Left cardiac atrium (tissue), 4 donors: ENCODE results near the gene ATP5IF1. TPM values are rescaled to one million over a fixed set of nuclear protein-coding genes. Genes with fewer than 3 reads are reported as not detected.

Experiments
- ATAC-seq, 2 donors: fragments of 200-7000 bp; cut with Tn5 transposase; one replicate each; pipeline ENCODE4 v1.9.1; 2020; ENCODE audit warnings: mild to moderate bottlenecking in 2 of 2, moderate library complexity in 2 of 2
- DNase-seq: peaks from one replicate; pipeline ENCODE4 v3.0.0-alpha.2; 2020
- intact Hi-C, 2 donors: fragments of 100-400 bp; cut with DNase I; formaldehyde crosslinking; loops; one replicate each; pipeline versions ENCODE4 v1.14.1 to v1.15.1; 2022 to 2023
- total RNA-seq, 2 donors: library from RNA; stranded (reverse); fragmentation: NEBNext Ultra II Directional; extraction: Animal tissue kit (Norgen Biotek cat#: 25700); gene quantifications; one replicate each; pipeline ENCODE4 v1.2.1, GENCODE V29; 2021
- donor health status: DM: no; HTN: yes; CAD: no.
- donor health status: DM: no; HTN: yes; CAD: no; lungs with severe emphysema.
- donor health status: DM: yes; HTN: yes; CAD: no.
- donor health status: Dilated cardiomyopathy.

ATP5IF1 gene
- total RNA-seq, 2 donors from 2014 or later: 241 to 296 TPM

- intact Hi-C loops: no loop called here
- DNase-seq (peak; percentile 100), ATAC-seq (peak; percentile 96 to 97)
These were observed 23.5 kb downstream of the ATP5IF1 start, which contains the start of gene SESN2 for GRCh38 chr1:28259252-28259933. SESN2 (plus strand) TSS chr1:28259518; CDS start chr1:28259848, 330 bp downstream.

GRCh38 chr1:28259934-28260802 lies 24.2 kb downstream of the ATP5IF1 start:
- intact Hi-C loops: loop anchor here in 1 of 2 donors (10.0 kb wide), 1 partner anchor 55 kb away; no protein-coding TSS in a partner anchor
- ATAC-seq (peak; percentile 75 to 84), DNase-seq (peak; percentile 82)

GRCh38 chr1:28260803-28261174 lies 24.9 kb downstream of the ATP5IF1 start:
- DNase-seq (no peak), ATAC-seq (no peak)
- intact Hi-C loops: loop anchor here in 1 of 2 donors (10.0 kb wide), 1 partner anchor 54 kb away; no protein-coding TSS in a partner anchor

GRCh38 chr1:28264897-28265296 lies 29.0 kb downstream of the ATP5IF1 start:
- no peak for ATAC-seq
- no peak for DNase-seq
- intact Hi-C loops: loop anchor here in 1 of 2 donors (10.0 kb wide), 1 partner anchor 50 kb away; no protein-coding TSS in a partner anchor

- ATAC-seq: no peak
- intact Hi-C loops: loop anchor here in 1 of 2 donors (10.0 kb wide), 1 partner anchor 49 kb away; no protein-coding TSS in a partner anchor
- DNase-seq: no peak
These were observed 29.7 kb downstream of the ATP5IF1 start for GRCh38 chr1:28265577-28265976.

GRCh38 chr1:28266920-28267322 lies 31.0 kb downstream of the ATP5IF1 start:
- DNase-seq (no peak), ATAC-seq (peak; percentile 55 to 60)
- intact Hi-C loops: loop anchor here in 1 of 2 donors (10.0 kb wide), 1 partner anchor 48 kb away; no protein-coding TSS in a partner anchor

- intact Hi-C loops: loop anchor here in 1 of 2 donors (10.0 kb wide), 1 partner anchor 47 kb away; no protein-coding TSS in a partner anchor
- ATAC-seq: peak in 1 of 2 donors; percentile 46
- no peak for DNase-seq
These were observed 31.7 kb downstream of the ATP5IF1 start for GRCh38 chr1:28267633-28268032.

- DNase-seq (no peak), ATAC-seq (no peak)
- intact Hi-C loops: loop anchor here in 1 of 2 donors (10.0 kb wide), 1 partner anchor 45 kb away; no protein-coding TSS in a partner anchor
These were observed 33.6 kb downstream of the ATP5IF1 start for GRCh38 chr1:28269529-28269928.

- intact Hi-C loops: no loop called here
- ATAC-seq (no peak), DNase-seq (no peak)
These were observed 36.4 kb downstream of the ATP5IF1 start for GRCh38 chr1:28272215-28272852.

GRCh38 chr1:28273216-28273860 lies 37.4 kb downstream of the ATP5IF1 start:
- no peak for DNase-seq
- intact Hi-C loops: no loop called here
- no peak for ATAC-seq

GRCh38 chr1:28278763-28279162 lies 42.8 kb downstream of the ATP5IF1 start:
- ATAC-seq: no peak
- DNase-seq: no peak
- intact Hi-C loops: no loop called here

- ATAC-seq: no peak
- intact Hi-C loops: no loop called here
- DNase-seq: no peak
These were observed 43.8 kb downstream of the ATP5IF1 start for GRCh38 chr1:28279721-28280120.

GRCh38 chr1:28280501-28280900 lies 44.6 kb downstream of the ATP5IF1 start:
- intact Hi-C loops: no loop called here
- DNase-seq (no peak), ATAC-seq (peak; percentile 8 to 72)

- DNase-seq (no peak), ATAC-seq (peak; percentile 42 to 62)
- intact Hi-C loops: no loop called here
These were observed 45.1 kb downstream of the ATP5IF1 start for GRCh38 chr1:28280977-28281381.

GRCh38 chr1:28281608-28282425 lies 45.9 kb downstream of the ATP5IF1 start:
- DNase-seq (no peak), ATAC-seq (no peak)
- intact Hi-C loops: no loop called here

- intact Hi-C loops: no loop called here
- DNase-seq: no peak
- no peak for ATAC-seq
These were observed 46.8 kb downstream of the ATP5IF1 start for GRCh38 chr1:28282426-28283407.

GRCh38 chr1:28286111-28286510 lies 50.2 kb downstream of the ATP5IF1 start:
- intact Hi-C loops: no loop called here
- ATAC-seq (no peak), DNase-seq (no peak)
